GM18526 (cell line): ENCODE data around the gene SMG6.

Experiments
- POLR2A ChIP-seq: IDR thresholded peaks from 3 replicates; pipeline ENCODE4 v1.6.1; 2011; ENCODE audit not compliant: insufficient read length; ENCODE audit errors: extremely low read depth

SMG6 gene

DNA sequence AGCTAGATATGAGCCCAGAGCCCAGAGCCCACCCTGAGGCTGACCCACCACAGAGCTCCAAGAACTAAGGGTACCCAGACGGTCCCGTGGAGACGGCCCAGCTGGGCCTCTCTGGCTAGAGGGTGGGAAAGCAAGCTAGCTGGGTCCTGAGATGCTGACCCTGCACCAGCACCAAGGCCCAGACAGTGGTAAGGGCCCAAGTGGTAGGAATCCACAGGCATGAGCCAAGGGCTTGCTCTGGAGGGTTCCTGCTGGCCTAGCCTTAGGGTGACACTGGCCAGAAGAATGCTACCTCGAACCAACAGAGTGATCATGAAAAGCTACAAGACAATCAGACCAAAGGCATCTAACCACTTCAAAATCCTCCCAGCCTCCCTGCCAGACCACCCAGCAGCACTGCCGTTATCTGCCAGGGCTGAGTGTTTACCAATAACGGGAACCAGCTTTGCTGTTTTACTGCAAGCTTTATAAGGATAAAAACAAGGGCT is 235.5 kb downstream of the SMG6 start:
- TF ChIP-seq POLR2A: no peak

GRCh38 chr17:2067608-2068024 is 236.0 kb downstream of the SMG6 start:
- TF ChIP-seq POLR2A: no peak

GRCh38 chr17:2067048-2067561 is 236.5 kb downstream of the SMG6 start:
- TF ChIP-seq POLR2A: no peak

GRCh38 chr17:2065949-2066400 is 237.6 kb downstream of the SMG6 start:
- TF ChIP-seq POLR2A: no peak

- no peak for TF ChIP-seq POLR2A
Measured at GRCh38 chr17:2064980-2065785, 238.4 kb downstream of the SMG6 start.

GRCh38 chr17:2064520-2064971 is 239.0 kb downstream of the SMG6 start:
- TF ChIP-seq POLR2A: no peak

GRCh38 chr17:2064147-2064489 is 239.5 kb downstream of the SMG6 start:
- no peak for TF ChIP-seq POLR2A

DNA sequence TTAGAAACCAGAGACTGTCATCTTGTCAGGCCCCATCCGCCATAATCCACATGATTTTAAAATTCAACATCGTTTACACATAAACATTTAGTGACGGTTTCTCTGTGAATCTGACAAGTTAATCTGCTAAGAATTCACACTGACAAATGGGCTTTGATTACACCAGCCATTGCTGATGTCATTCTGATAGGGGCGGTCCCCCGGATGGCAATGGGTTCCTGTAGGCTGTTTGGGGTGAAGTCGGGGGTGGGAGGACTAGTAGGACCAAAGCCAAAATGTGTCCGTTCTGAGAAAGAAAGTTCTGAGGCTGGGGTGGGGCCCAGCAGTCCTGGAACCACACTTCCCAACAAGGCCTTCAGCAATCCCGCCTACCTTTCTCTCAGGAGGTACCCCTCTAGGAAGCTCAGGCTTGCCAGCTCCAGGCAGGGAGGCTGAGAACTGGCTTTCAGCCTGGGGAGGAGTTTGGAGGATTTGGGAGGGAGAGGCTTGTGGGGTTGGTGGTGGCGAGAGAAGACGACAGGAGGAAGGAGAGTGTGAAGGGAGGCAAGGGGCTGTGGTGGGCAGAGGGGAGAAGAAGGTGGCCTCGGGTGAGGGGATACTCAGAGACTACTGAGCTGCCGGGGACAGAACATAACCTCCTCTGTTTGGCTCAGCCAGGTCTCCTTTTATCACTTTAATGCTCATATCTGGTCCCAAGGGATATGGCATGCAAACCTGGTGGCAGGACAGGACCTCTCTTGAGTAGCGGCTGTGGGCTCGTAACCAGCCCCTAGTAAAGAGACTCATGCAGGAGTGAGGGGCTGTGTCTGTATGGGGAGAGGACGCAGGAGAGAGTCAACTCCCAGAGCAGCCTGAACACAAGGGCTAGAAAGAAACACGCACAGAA is 240.1 kb downstream of the SMG6 start:
- TF ChIP-seq POLR2A: no peak

GRCh38 chr17:2062571-2063183 is 240.9 kb downstream of the SMG6 start:
- no peak for TF ChIP-seq POLR2A

GRCh38 chr17:2061441-2061958 is 242.1 kb downstream of the SMG6 start:
- TF ChIP-seq POLR2A: no peak

DNA sequence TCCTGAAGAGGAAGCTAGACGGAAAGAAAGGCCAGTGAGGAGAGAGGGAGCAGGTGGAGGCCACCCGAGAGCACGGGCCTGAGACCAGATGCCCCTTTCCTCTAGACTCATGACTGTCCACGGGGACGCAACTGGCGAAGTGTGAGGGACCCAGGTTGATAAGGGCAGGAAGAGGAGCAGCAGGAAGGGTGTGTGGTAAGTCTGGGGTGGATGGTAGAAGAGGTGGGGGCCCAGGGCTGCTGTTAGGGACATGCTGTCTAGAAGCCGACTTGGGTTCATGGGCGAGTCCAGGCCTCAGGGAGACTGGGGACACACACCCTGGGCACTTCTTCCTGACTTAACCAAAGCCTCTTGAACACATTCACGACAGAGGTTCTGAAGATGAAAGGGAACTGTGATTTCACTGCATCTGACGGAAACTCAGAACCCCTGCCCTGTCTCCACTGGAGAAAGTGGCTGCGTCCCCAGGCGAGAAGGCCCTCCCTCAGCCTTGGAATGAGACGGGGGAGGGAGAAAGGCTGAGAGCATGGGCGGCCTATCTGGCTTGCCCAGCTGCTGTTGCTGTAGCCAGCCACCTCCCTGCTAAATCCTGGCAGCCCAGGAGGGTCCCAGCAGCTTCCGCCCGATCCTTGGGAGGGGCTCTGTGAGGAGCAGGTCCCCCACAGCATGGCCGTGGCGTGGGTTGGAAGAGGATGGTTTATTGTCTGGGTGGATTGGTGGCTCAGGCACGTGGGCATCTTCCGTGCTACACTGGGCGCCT is 242.7 kb downstream of the SMG6 start:
- no peak for TF ChIP-seq POLR2A

DNA sequence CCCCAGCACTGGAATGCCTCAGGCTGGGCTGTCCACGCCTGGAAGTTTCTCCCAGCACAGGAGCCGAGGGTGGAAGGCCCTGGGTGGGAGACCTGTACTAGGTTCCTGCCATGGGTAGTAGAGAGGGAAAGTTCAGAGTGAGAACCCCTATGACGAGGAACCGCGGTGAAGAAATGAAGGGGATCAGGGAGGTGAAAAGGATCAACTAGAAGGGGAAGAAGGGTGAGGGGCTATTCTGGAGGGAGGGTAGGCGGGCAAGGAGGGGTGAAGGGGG is 243.3 kb downstream of the SMG6 start:
- TF ChIP-seq POLR2A: no peak

- TF ChIP-seq POLR2A: no peak
Measured at GRCh38 chr17:2059547-2060384, 243.8 kb downstream of the SMG6 start.
